Stimulated activated naive B cell treated with anti-CD40 and anti-IgM and Interleukin-4, amounts not matched to agents 10 μg/mL and 1 μg/mL and 100 μg/mL, for 72 hours (primary cell): Measurements from ENCODE around the gene OSM.
A peak's percentile ranks its signal among the peaks of the same experiment; 100 is the strongest.

Experiments
- ATAC-seq, 2 donors: fragments of 150-1000 bp; cut with Tn5 transposase; replicated peaks; 2 replicates each; pipeline ENCODE4 v1.10.0; 2021; ENCODE audit warnings: moderate library complexity in 1 of 2
- DNase-seq: peaks from one replicate; pipeline ENCODE4 v3.0.0; 2021
- H3K27ac Mint-ChIP-seq: one replicate; pipeline ENCODE4 v1.8.0; 2022; ENCODE audit warnings: mild to moderate bottlenecking, mixed read lengths
- H3K27me3 Mint-ChIP-seq, 2 donors: one replicate each; pipeline ENCODE4 v1.8.0; 2022; ENCODE audit warnings: mixed read lengths in 2 of 2
- H3K36me3 Mint-ChIP-seq, 2 donors: one replicate each; pipeline ENCODE4 v1.8.0; 2022; ENCODE audit warnings: mixed read lengths in 2 of 2, mild to moderate bottlenecking in 1 of 2
- H3K4me1 Mint-ChIP-seq, 2 donors: one replicate each; pipeline ENCODE4 v1.8.0; 2022; ENCODE audit warnings: mixed read lengths in 2 of 2, mild to moderate bottlenecking in 1 of 2
- H3K4me3 Mint-ChIP-seq, 2 donors: one replicate each; pipeline ENCODE4 v1.8.0; 2022; ENCODE audit warnings: mild to moderate bottlenecking in 2 of 2, mixed read lengths in 2 of 2, moderate library complexity in 1 of 2
- H3K9me3 Mint-ChIP-seq, 2 donors: one replicate each; pipeline ENCODE4 v1.8.0; 2022; ENCODE audit warnings: mixed read lengths in 2 of 2, mild to moderate bottlenecking in 1 of 2

Gene OSM

GRCh38 chr22:30253205-30253852, 13.3 kb downstream of the OSM start:
- Mint-ChIP-seq H3K4me3 (no peak overlapping the region), H3K27me3 (peaks cover 8 to 13% of the 10 kb centered on the region in 2 donors), H3K9me3 (no peaks in the 10 kb centered on the region), H3K27ac (no peak overlapping the region), H3K36me3 (no peaks in the 10 kb centered on the region), H3K4me1 (peaks cover 17 to 44% of the 10 kb centered on the region in 2 donors)
- ATAC-seq (peak in 1 of 2 donors; percentile 29), DNase-seq (no peak)

GRCh38 chr22:30252411-30253204, 14.0 kb downstream of the OSM start:
- Mint-ChIP-seq H3K27ac (no peak overlapping the region), H3K4me1 (peaks cover 23 to 46% of the 10 kb centered on the region in 2 donors), H3K27me3 (peaks cover 15 to 20% of the 10 kb centered on the region in 2 donors), H3K4me3 (no peak overlapping the region), H3K36me3 (no peaks in the 10 kb centered on the region), H3K9me3 (no peaks in the 10 kb centered on the region)
- no peak for DNase-seq
- ATAC-seq, result peak in 1 of 2 donors; percentile 14

GRCh38 chr22:30251711-30252110, 14.9 kb downstream of the OSM start:
- Mint-ChIP-seq H3K36me3 (no peaks in the 10 kb centered on the region), H3K9me3 (no peaks in the 10 kb centered on the region), H3K27ac (no peak overlapping the region), H3K4me1 (peaks cover 30 to 54% of the 10 kb centered on the region in 2 donors), H3K27me3 (peaks cover 21 to 29% of the 10 kb centered on the region in 2 donors), H3K4me3 (no peak overlapping the region)
- ATAC-seq, result no peak
- no peak for DNase-seq

GRCh38 chr22:30250661-30251267, 15.9 kb downstream of the OSM start:
- peaks cover 36 to 54% of the 10 kb centered on the region in 2 donors for H3K4me1 Mint-ChIP-seq
- peak overlapping the region in 1 of 2 donors; percentile 37 for H3K4me3 Mint-ChIP-seq
- H3K27ac Mint-ChIP-seq, result no peak overlapping the region
- ATAC-seq (peak; percentile 77 to 80), DNase-seq (peak; percentile 35)
- peaks cover 30 to 39% of the 10 kb centered on the region in 2 donors for H3K27me3 Mint-ChIP-seq
- no peaks in the 10 kb centered on the region for H3K9me3 Mint-ChIP-seq
- H3K36me3 Mint-ChIP-seq, result no peaks in the 10 kb centered on the region

- H3K9me3 Mint-ChIP-seq, result no peaks in the 10 kb centered on the region
- ATAC-seq (no peak), DNase-seq (no peak)
- peaks cover 36 to 45% of the 10 kb centered on the region in 2 donors for H3K27me3 Mint-ChIP-seq
- H3K27ac Mint-ChIP-seq, result peak overlapping the region; percentile 42
- H3K4me3 Mint-ChIP-seq, result no peak overlapping the region
- H3K36me3 Mint-ChIP-seq, result no peaks in the 10 kb centered on the region
- peaks cover 39 to 57% of the 10 kb centered on the region in 2 donors for H3K4me1 Mint-ChIP-seq
Measured at GRCh38 chr22:30250039-30250565, 16.5 kb downstream of the OSM start.

GRCh38 chr22:30249049-30250038, 17.3 kb downstream of the OSM start:
- Mint-ChIP-seq H3K4me3 (no peak overlapping the region), H3K27me3 (peaks cover 42 to 45% of the 10 kb centered on the region in 2 donors), H3K9me3 (no peaks in the 10 kb centered on the region), H3K4me1 (peaks cover 40 to 59% of the 10 kb centered on the region in 2 donors), H3K27ac (peak overlapping the region; percentile 42), H3K36me3 (peaks cover 0 to under 1% of the 10 kb centered on the region in 2 donors)
- no peak for ATAC-seq
- no peak for DNase-seq

GRCh38 chr22:30248484-30248883, 18.2 kb downstream of the OSM start:
- H3K27ac Mint-ChIP-seq, result peak overlapping the region; percentile 21
- H3K4me1 Mint-ChIP-seq, result peaks cover 41 to 59% of the 10 kb centered on the region in 2 donors

GRCh38 chr22:30247974-30248373, 18.7 kb downstream of the OSM start:
- peaks cover 39 to 56% of the 10 kb centered on the region in 2 donors for H3K4me1 Mint-ChIP-seq
- no peak overlapping the region for H3K27ac Mint-ChIP-seq
- DNase-seq, result no peak
- no peak for ATAC-seq
- H3K4me3 Mint-ChIP-seq, result peak overlapping the region in 1 of 2 donors; percentile 17
- H3K9me3 Mint-ChIP-seq, result no peaks in the 10 kb centered on the region
- H3K27me3 Mint-ChIP-seq, result peaks cover 43 to 44% of the 10 kb centered on the region in 2 donors
- peaks cover 2 to 7% of the 10 kb centered on the region in 2 donors for H3K36me3 Mint-ChIP-seq

More at GRCh38 chr22:30248484-30248883, 18.2 kb downstream of the OSM start:
- H3K4me3 Mint-ChIP-seq, result no peak overlapping the region
- DNase-seq, result no peak
- no peaks in the 10 kb centered on the region for H3K9me3 Mint-ChIP-seq
- ATAC-seq, result no peak
- H3K27me3 Mint-ChIP-seq, result peaks cover 43 to 44% of the 10 kb centered on the region in 2 donors
- peaks cover 2 to 6% of the 10 kb centered on the region in 2 donors for H3K36me3 Mint-ChIP-seq

GRCh38 chr22:30247561-30247960, 19.1 kb downstream of the OSM start:
- Mint-ChIP-seq H3K9me3 (no peaks in the 10 kb centered on the region), H3K4me1 (peaks cover 35 to 52% of the 10 kb centered on the region in 2 donors), H3K27ac (no peak overlapping the region), H3K36me3 (peaks cover 2 to 7% of the 10 kb centered on the region in 2 donors), H3K4me3 (no peak overlapping the region), H3K27me3 (peaks cover 43 to 44% of the 10 kb centered on the region in 2 donors)
- DNase-seq (no peak), ATAC-seq (no peak)

- Mint-ChIP-seq H3K27me3 (peaks cover 43 to 44% of the 10 kb centered on the region in 2 donors), H3K9me3 (no peaks in the 10 kb centered on the region), H3K4me1 (peaks cover 34 to 50% of the 10 kb centered on the region in 2 donors), H3K4me3 (peak overlapping the region; percentile 80 to 93), H3K36me3 (peaks cover 2 to 7% of the 10 kb centered on the region in 2 donors), H3K27ac (no peak overlapping the region)
- ATAC-seq (no peak), DNase-seq (no peak)
Measured at GRCh38 chr22:30246814-30247376, 19.8 kb downstream of the OSM start.

GRCh38 chr22:30245985-30246813, 20.5 kb downstream of the OSM start, which contains the start of gene LIF:
Gene LIF (minus strand): TSS chr22:30246759. CDS start chr22:30246695, 64 bp downstream.
- Mint-ChIP-seq H3K9me3 (no peaks in the 10 kb centered on the region), H3K36me3 (peaks cover 2 to 7% of the 10 kb centered on the region in 2 donors), H3K4me3 (peak within 1 kb of the TSS; percentile 89 to 93), H3K4me1 (peaks cover 36 to 51% of the 10 kb centered on the region in 2 donors), H3K27me3 (peaks cover 43 to 44% of the 10 kb centered on the region in 2 donors), H3K27ac (peak within 1 kb of the TSS; percentile 42)
- ATAC-seq (peak; percentile 54 to 66), DNase-seq (no peak)
